Thyroid gland (tissue), 4 donors: Measurements from ENCODE around the gene OR51V1. TPM values are rescaled to one million over a fixed set of nuclear protein-coding genes. Genes with fewer than 3 reads are reported as not detected.
"Not testable (repeated sequence)": the region's sequence is repeated elsewhere in the genome, so short reads cannot be mapped to it uniquely, and the experiment has no call there.

Experiments
- DNase-seq, 2 donors: peaks; one replicate each; pipeline ENCODE4 v3.0.0-alpha.2; 2019
- H3K27ac ChIP-seq, 3 donors: fragments of 200-600 bp; sonication (generic); 1 replicate in 2 of 3; 2 replicates in 1 of 3; pipeline ENCODE4 v1.5.1; 2016 to 2019; ENCODE audit warnings: mild to moderate bottlenecking in 1 of 3, moderate library complexity in 1 of 3
- H3K27me3 ChIP-seq: fragments of 200-600 bp; sonication (generic); one replicate; pipeline ENCODE4 v1.5.1; 2019
- H3K36me3 ChIP-seq, 2 donors: fragments of 200-600 bp; sonication (generic); one replicate each; pipeline ENCODE4 v1.5.1; 2016 to 2019
- H3K4me1 ChIP-seq, 2 donors: fragments of 200-600 bp; sonication (generic); one replicate each; pipeline ENCODE4 v1.5.1; 2017 to 2019
- H3K4me3 ChIP-seq, 3 donors: fragments of 200-600 bp; sonication (generic); replicated peaks in 1 of 3; 1 replicate in 2 of 3; 2 replicates in 1 of 3; pipeline ENCODE4 v1.5.1; 2016; ENCODE audit warnings: mild to moderate bottlenecking in 1 of 3
- H3K9me3 ChIP-seq: fragments of 200-600 bp; sonication (generic); one replicate; pipeline ENCODE4 v1.5.1; 2017
- POLR2A ChIP-seq, 2 donors: fragments of 450-650 bp; IDR thresholded peaks; one replicate each; pipeline ENCODE4 v1.6.1; 2017; ENCODE audit warnings: antibody characterized with exemption in 2 of 2, mild to moderate bottlenecking in 2 of 2, moderate library complexity in 1 of 2
- WGBS, 2 donors: methylation state at CpG; one replicate each; pipeline ENCODE4 v1.1.5; 2017; 5-methylcytosine and 5-hydroxymethylcytosine counted together
- intact Hi-C: fragments of 100-400 bp; cut with DNase I; formaldehyde crosslinking; loops from one replicate; pipeline ENCODE4 v1.15.1; 2023
- total RNA-seq, 4 donors: library from RNA; depleted of rRNA; stranded (reverse); fragments of >200 nt; gene quantifications; one replicate each; pipeline ENCODE4 v1.2.3, GENCODE V29; 2016
- TF ChIP-seq, protein P1 (sequence below), 6 experiments: fragments of 200-600 bp in 3 of 6; fragments of 450-650 bp in 3 of 6; sonication (generic) in 3 of 6; IDR thresholded peaks; one replicate each; pipeline ENCODE4 v1.5.1; 2016 to 2019; ENCODE audit warnings: antibody characterized with exemption in 6 of 6, mild to moderate bottlenecking in 2 of 6, inconsistent platforms in 1 of 6, moderate library complexity in 1 of 6

Gene OR51V1
- total RNA-seq, 4 donors from 2014 or later = not detected

DNA sequence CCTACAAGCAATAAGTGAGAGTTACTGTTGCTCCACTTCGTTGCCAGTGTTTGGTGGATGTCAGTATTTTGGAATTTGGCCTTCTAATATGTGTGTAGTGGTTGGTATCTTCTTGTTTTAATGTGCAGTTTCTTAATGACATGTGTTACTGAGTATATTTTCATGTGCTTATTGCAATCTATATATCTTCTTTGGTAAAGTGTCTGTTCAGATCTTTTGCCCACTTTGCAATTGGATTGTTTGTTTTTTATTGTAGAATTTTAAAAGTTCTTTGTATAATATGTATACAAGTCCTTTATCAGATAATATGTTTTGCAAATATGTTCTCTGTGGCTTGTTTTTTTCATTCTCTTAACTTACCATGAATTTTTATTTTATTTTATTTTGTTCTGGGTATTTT is 7.7 kb downstream of the OR51V1 start:
- Histone ChIP-seq H3K27me3 (no peaks in the 10 kb centered on the region), H3K36me3 (no peaks in the 10 kb centered on the region), H3K4me3 (no peak overlapping the region), H3K9me3 (no peaks in the 10 kb centered on the region), H3K4me1 (no peaks in the 10 kb centered on the region), H3K27ac (no peak overlapping the region)
- intact Hi-C loops = no loop called here
- TF ChIP-seq, protein P1, sequence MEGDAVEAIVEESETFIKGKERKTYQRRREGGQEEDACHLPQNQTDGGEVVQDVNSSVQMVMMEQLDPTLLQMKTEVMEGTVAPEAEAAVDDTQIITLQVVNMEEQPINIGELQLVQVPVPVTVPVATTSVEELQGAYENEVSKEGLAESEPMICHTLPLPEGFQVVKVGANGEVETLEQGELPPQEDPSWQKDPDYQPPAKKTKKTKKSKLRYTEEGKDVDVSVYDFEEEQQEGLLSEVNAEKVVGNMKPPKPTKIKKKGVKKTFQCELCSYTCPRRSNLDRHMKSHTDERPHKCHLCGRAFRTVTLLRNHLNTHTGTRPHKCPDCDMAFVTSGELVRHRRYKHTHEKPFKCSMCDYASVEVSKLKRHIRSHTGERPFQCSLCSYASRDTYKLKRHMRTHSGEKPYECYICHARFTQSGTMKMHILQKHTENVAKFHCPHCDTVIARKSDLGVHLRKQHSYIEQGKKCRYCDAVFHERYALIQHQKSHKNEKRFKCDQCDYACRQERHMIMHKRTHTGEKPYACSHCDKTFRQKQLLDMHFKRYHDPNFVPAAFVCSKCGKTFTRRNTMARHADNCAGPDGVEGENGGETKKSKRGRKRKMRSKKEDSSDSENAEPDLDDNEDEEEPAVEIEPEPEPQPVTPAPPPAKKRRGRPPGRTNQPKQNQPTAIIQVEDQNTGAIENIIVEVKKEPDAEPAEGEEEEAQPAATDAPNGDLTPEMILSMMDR (IDR thresholded peaks at IDR 0.05) = no peak
- TF ChIP-seq POLR2A (IDR thresholded peaks at IDR 0.05) = no peak
- WGBS, 2 donors = 0% methylated on average over 1 of the region's 1 CpG
- no peak for DNase-seq

DNA sequence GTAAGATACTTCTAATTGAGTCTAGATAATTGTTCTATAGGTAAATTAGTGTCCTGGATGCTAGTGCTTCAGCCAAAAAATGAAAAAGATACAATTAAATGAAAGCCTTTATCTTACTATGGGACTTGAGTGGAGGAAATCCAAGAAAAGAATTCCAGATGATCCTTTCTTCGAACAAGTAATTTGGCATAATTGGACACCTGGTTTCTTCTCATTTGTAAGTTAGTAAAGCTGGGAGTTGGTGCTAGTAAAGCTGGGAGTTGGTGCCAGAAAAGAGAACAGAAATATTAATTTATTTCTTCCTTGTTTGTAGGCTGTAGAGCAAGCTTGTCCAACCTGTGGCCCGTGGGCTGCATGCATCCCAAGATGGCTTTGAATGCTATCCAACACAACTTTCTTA is 12.3 kb downstream of the OR51V1 start:
- no peak for TF ChIP-seq POLR2A (IDR thresholded peaks at IDR 0.05)
- TF ChIP-seq, protein P1 (IDR thresholded peaks at IDR 0.05) = no peak
- Histone ChIP-seq H3K27ac (no peak overlapping the region), H3K27me3 (no peaks in the 10 kb centered on the region), H3K36me3 (no peaks in the 10 kb centered on the region), H3K9me3 (no peaks in the 10 kb centered on the region), H3K4me3 (no peak overlapping the region), H3K4me1 (no peaks in the 10 kb centered on the region)
- no peak for DNase-seq
- intact Hi-C loops = no loop called here
- WGBS, 2 donors = 82 to 88% methylated on average over 2 of the region's 2 CpGs

DNA sequence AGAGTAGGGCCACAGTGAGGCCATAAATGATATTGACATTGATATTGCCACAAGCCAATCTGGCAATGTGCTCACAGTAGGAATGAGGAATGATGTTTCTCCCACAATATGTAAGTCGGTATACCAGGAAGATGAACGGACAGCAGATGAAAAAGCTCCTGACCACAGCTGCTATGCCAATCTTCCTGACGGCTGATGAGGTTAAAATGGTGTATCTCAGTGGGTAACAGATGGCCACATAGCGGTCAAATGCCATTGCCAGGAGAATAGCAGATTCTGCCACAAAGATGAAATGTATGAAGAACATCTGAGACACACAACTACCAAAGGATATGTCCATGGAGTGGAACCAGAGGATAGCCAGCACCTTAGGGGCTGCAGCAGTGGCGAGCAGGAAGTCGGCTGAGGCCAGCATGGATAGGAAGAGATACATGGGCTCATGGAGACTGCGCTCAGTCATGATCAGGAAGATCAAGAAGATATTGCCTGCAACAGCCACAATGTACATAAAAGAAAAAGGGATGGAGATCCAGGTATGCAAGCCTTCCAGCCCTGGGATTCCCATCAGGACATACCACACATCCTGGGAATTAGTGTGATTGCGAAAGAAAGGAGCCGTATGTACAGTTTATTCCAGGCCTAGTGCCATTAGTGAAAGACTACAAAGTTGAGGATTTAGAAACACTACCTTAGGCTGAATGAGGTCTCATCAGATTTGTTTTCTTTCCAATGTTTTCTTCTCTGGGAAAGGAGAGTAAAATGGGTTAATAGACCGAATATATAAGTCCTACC is 22.2 kb downstream of the OR51V1 start:
- Histone ChIP-seq H3K4me1 (no peaks in the 10 kb centered on the region), H3K4me3 (no peak overlapping the region), H3K36me3 (no peaks in the 10 kb centered on the region), H3K9me3 (no peaks in the 10 kb centered on the region), H3K27ac (no peak overlapping the region), H3K27me3 (no peaks in the 10 kb centered on the region)
- intact Hi-C loops = no loop called here
- TF ChIP-seq POLR2A (IDR thresholded peaks at IDR 0.05) = no peak
- TF ChIP-seq, protein P1 (IDR thresholded peaks at IDR 0.05) = no peak
- no peak for DNase-seq
- 82 to 89% methylated on average over 10 of the region's 10 CpGs for WGBS, 2 donors

DNA sequence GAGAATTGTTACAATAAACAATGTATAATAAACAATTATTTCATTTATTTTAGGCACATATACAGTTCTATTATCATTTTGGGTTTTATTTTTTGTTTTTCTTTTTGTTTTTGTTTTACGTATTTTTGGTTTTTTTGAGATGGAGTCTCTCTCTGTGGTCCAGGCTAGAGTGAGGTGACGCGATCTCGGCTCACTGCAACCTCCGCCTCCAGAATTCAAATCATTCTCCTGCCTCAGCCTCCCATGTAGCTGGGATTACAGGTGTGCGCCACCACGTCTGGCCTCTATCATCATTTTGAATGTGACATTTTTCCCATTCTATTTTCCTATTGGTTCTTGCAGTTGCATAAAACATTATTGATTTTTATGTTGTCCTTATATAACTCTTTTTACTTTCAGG is 25.5 kb downstream of the OR51V1 start:
- Histone ChIP-seq H3K27ac (no peak overlapping the region), H3K27me3 (no peaks in the 10 kb centered on the region), H3K4me3 (no peak overlapping the region), H3K36me3 (no peaks in the 10 kb centered on the region), H3K9me3 (no peaks in the 10 kb centered on the region), H3K4me1 (no peaks in the 10 kb centered on the region)
- no peak for DNase-seq
- no peak for TF ChIP-seq POLR2A (IDR thresholded peaks at IDR 0.05)
- TF ChIP-seq, protein P1 (IDR thresholded peaks at IDR 0.05) = no peak
- 92 to 94% methylated on average over 7 of the region's 7 CpGs for WGBS, 2 donors
- intact Hi-C loops = no loop called here

DNA sequence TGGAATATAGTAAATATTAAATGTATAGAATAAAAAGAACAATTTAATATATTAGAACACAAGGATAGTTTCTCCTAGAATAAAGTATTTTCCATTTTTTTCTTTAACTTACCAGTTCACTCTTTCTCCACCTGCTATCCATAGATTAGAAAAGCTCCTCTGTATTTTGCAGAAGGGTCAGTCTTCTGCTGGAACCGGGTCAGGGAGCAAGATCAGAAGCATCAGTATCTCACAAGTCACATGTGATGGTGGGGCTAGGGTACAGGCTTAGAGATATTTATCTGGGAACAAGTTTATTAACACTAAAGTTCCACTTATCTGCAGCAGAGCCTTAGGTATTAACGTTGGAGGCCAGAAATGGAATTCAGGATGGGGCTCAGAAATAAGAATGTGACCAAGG is 28.6 kb downstream of the OR51V1 start:
- DNase-seq = no peak
- intact Hi-C loops = no loop called here
- no peaks in the 10 kb centered on the region for H3K27me3 ChIP-seq
- H3K9me3 ChIP-seq = no peaks in the 10 kb centered on the region
- H3K36me3 ChIP-seq = no peaks in the 10 kb centered on the region
- WGBS, 2 donors = 61 to 73% methylated on average over 2 of the region's 2 CpGs
- H3K4me3 ChIP-seq = no peak overlapping the region
- H3K4me1 ChIP-seq = no peaks in the 10 kb centered on the region
- TF ChIP-seq, protein P1 (IDR thresholded peaks at IDR 0.05) = no peak
- H3K27ac ChIP-seq = no peak overlapping the region

DNA sequence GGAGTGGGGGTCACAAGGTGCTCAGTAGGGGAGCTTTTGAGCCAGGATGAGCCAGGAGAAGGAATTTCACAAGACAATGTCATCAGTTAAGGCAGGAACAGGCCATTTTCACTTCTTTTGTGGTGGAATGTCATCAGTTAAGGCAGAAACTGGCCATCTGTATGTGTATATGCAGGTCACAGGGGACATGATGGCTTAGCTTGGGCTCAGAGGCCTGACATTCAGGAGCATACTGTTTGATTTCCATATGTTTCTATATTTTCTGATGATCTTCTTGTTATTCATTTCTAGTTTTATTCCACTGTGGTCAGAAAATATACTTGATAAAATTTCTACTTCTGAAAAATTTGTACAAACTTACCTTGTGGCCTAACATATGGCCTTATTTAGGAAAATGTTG is 34.6 kb downstream of the OR51V1 start:
- H3K9me3 ChIP-seq, H3K27me3 ChIP-seq, H3K36me3 ChIP-seq, H3K4me1 ChIP-seq, intact Hi-C loops, H3K4me3 ChIP-seq, DNase-seq, H3K27ac ChIP-seq: not testable (repeated sequence)

DNA sequence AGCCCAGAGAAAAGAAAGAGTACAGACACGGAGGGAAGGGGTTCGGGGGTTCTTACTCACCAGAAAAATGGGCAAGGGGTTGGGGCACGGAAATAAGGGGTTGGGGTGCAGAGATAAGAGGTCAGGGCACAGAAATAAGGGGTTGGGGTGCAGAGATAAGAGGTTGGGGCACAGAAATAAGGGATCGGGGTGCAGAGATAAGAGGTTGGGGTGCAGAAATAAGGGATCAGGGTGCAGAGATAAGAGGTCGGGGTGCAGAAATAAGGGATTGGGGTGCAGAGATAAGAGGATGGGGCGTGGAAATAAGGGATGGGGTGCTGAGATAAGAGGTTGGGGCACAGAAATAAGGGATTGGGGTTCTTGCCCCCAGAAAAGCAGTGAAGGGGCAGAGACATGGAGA is 35.7 kb downstream of the OR51V1 start:
- WGBS, 2 donors = 77 to 78% methylated on average over 6 of the region's 6 CpGs
- H3K9me3 ChIP-seq, H3K27ac ChIP-seq, H3K4me3 ChIP-seq, intact Hi-C loops, H3K4me1 ChIP-seq, H3K36me3 ChIP-seq, H3K27me3 ChIP-seq, DNase-seq: not testable (repeated sequence)

DNA sequence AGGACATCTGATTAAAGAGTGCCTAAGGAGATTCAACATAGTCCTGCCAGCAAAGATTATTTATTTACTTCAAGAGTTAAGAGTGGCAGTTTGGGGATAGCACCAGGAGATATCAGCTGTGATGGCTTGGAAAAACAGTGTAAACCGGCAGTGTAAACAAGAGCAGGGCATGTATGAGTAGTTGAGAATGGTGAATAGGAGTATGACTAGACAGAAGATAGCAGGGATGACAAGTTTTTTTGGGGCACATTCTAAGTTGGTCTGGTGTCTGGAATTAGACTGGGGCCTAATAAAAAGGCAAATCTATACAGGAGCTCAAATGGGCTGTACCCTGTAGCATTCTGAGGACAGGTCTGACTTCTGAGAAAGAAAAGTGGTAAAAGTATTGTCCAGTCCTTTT is 39.4 kb downstream of the OR51V1 start:
- H3K36me3 ChIP-seq, H3K4me1 ChIP-seq, H3K9me3 ChIP-seq, intact Hi-C loops, H3K27me3 ChIP-seq, H3K4me3 ChIP-seq, H3K27ac ChIP-seq, DNase-seq: not testable (repeated sequence)
- WGBS, 2 donors = 44 to 50% methylated on average over 1 of the region's 1 CpG
